Measurements from ENCODE around the gene CACNA1S. TPM values are rescaled to one million over a fixed set of nuclear protein-coding genes. Genes with fewer than 3 reads are reported as not detected.

Gene CACNA1S
- total RNA-seq, 4 donors from 2014 or later, result not detected

DNA sequence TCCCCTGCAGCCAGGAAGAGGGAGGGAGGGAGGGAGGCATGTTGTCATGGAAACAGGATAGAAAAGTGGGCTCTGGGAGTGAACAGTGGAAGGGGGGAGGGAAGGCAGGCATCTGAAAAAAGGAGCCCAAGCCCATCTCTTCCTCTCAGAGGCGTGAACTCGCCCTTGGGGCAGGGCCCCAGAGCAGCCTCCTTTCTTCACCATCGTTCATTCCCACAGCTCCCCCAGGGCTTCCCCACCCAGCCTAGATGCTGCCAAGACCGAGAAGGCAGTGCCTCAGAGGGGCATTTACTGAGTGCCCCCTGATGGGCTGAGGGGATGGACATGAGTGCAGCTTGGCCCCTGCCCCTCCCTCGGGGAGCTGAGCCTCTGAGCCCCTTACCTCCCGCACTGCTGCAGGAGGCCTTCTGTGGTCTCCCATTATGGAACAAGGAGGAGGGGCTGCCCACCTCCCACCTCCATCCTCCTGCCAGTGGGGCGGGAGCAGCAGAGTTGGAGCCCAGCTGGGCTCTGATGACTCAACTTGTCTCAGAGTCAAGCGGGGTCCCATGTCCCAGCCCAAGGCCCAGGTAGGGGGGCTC lies 49.6 kb downstream of the CACNA1S start:
- Histone ChIP-seq H3K9me3 (no peaks in the 10 kb centered on the region), H3K27ac (no peak overlapping the region), H3K4me3 (no peak overlapping the region), H3K36me3 (no peaks in the 10 kb centered on the region), H3K4me1 (peaks cover 0 to 22% (median 7%) of the 10 kb centered on the region in 3 donors), H3K27me3 (no peaks in the 10 kb centered on the region)
- WGBS, 2 donors (ENCODE audit: low coverage in 1 of 2), result 66 to 80% methylated on average over 3 to 5 of the region's 8 CpGs
- no peak for TF ChIP-seq CTCF (IDR thresholded peaks at IDR 0.05)
- no peak for TF ChIP-seq POLR2AphosphoS5 (IDR thresholded peaks at IDR 0.05)
- no peak for TF ChIP-seq EP300 (IDR thresholded peaks at IDR 0.05)
- no peak for TF ChIP-seq POLR2A (IDR thresholded peaks at IDR 0.05)
- no peak for ATAC-seq

- WGBS, 2 donors (ENCODE audit: low coverage in 1 of 2), result no CpG with 5 or more reads among the region's 12 CpGs
- H3K27me3 ChIP-seq, result no peaks in the 10 kb centered on the region
- H3K4me3 ChIP-seq, result no peak overlapping the region
- TF ChIP-seq EP300 (IDR thresholded peaks at IDR 0.05), result no peak
- TF ChIP-seq POLR2AphosphoS5 (IDR thresholded peaks at IDR 0.05), result no peak
- TF ChIP-seq POLR2A (IDR thresholded peaks at IDR 0.05), result no peak
- TF ChIP-seq CTCF (IDR thresholded peaks at IDR 0.05), result no peak
- ATAC-seq, result no peak
- no peaks in the 10 kb centered on the region for H3K9me3 ChIP-seq
- no peak overlapping the region for H3K27ac ChIP-seq
- peaks cover 0 to 28% (median 7%) of the 10 kb centered on the region in 3 donors for H3K4me1 ChIP-seq
- no peaks in the 10 kb centered on the region for H3K36me3 ChIP-seq
Measured at GRCh38 chr1:201061886-201062285, 50.3 kb downstream of the CACNA1S start.

DNA sequence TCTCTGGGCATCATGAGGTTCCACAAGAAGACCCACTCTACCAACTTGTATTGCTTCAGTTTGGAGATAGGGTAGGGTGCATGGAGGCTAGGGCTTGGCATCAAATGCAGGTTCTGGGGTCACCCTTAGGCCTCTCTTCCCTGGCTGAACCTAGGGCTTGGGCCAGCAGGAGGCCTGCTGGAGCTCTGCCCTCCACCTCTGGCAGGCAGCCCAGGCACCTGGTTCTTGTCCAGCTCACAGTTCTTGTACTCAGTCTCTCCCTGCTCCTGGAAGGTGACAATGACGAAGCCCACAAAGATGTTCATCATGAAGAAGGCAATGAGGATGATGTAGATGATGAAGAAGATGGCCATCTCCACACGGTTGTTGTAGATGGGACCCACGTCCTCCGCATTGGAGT lies 51.2 kb downstream of the CACNA1S start:
- no peaks in the 10 kb centered on the region for H3K9me3 ChIP-seq
- no peak for ATAC-seq
- WGBS, 2 donors (ENCODE audit: low coverage in 1 of 2), result 74% methylated on average over 3 of the region's 4 CpGs; no CpG with 5 or more reads in 1 of the 2 donors
- no peaks in the 10 kb centered on the region for H3K36me3 ChIP-seq
- H3K27me3 ChIP-seq, result no peaks in the 10 kb centered on the region
- H3K27ac ChIP-seq, result no peak overlapping the region
- no peak for TF ChIP-seq POLR2AphosphoS5 (IDR thresholded peaks at IDR 0.05)
- no peak for TF ChIP-seq POLR2A (IDR thresholded peaks at IDR 0.05)
- no peak for TF ChIP-seq EP300 (IDR thresholded peaks at IDR 0.05)
- TF ChIP-seq CTCF (IDR thresholded peaks at IDR 0.05), result no peak
- no peak overlapping the region for H3K4me3 ChIP-seq
- peaks cover 0 to 36% (median 14%) of the 10 kb centered on the region in 3 donors for H3K4me1 ChIP-seq

DNA sequence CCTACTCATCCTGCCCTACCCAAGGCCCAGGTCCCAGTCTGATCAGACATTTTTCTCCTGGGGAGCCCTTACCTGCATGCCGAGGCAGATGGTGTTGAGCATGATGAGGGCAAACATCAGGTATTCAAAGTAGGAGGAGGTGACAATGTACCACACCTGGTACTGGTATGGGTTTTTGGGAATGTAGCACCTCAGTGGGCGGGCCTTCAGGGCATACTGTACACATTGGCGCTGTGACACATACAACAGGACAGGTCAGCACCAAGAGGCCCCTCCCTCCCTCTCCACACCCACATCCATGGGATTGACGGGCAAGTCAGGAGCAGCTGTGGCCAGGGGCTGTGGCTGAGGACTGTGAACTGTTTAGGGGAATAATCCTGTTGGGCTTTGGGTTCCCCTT lies 51.6 kb downstream of the CACNA1S start:
- no peaks in the 10 kb centered on the region for H3K27me3 ChIP-seq
- no peak overlapping the region for H3K27ac ChIP-seq
- H3K4me1 ChIP-seq, result peaks cover 0 to 41% (median 16%) of the 10 kb centered on the region in 3 donors
- no peak for ATAC-seq
- H3K36me3 ChIP-seq, result no peaks in the 10 kb centered on the region
- 100% methylated on average over 2 to 4 of the region's 4 CpGs for WGBS, 2 donors (ENCODE audit: low coverage in 1 of 2)
- no peak overlapping the region for H3K4me3 ChIP-seq
- no peak for TF ChIP-seq CTCF (IDR thresholded peaks at IDR 0.05)
- TF ChIP-seq POLR2AphosphoS5 (IDR thresholded peaks at IDR 0.05), result no peak
- no peak for TF ChIP-seq EP300 (IDR thresholded peaks at IDR 0.05)
- TF ChIP-seq POLR2A (IDR thresholded peaks at IDR 0.05), result no peak
- H3K9me3 ChIP-seq, result no peaks in the 10 kb centered on the region

DNA sequence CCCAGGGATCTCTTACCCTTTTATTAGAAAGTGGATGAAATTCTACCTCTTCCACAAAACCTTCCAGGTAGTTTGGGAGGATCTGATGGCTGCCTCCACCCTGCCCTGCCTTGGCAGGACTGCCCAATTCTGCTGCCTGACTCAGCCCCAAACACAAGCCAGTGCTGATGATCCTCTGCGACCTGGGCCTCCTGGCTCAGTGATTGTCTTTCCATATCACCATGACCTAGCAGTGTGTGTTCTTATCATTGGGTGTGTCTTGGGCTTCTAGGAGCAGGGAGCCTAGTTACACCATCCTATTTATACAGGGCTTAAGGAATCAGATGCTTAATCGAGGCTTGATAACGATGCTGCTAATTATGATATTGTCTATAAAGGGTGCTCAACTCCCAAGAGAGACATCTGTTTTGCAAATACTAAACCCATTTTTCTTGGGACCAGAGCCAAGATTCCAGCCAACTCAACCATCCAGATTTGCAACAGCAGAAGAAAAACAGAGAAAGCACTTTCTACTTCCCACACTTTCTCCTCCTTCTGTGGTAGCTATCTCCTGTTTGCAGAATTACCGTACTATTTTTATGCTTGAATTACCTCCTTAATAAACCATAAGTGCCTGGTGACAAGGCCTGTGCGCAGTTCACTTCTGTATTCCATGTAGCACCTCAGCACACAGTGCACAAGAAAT lies 52.2 kb downstream of the CACNA1S start:
- H3K4me3 ChIP-seq, result no peak overlapping the region
- H3K27me3 ChIP-seq, result no peaks in the 10 kb centered on the region
- peaks cover 0 to 46% (median 16%) of the 10 kb centered on the region in 3 donors for H3K4me1 ChIP-seq
- ATAC-seq, result no peak
- no peak overlapping the region for H3K27ac ChIP-seq
- no peaks in the 10 kb centered on the region for H3K9me3 ChIP-seq
- no peaks in the 10 kb centered on the region for H3K36me3 ChIP-seq
- 45 to 49% methylated on average over 3 to 5 of the region's 5 CpGs for WGBS, 2 donors (ENCODE audit: low coverage in 1 of 2)
- TF ChIP-seq POLR2AphosphoS5 (IDR thresholded peaks at IDR 0.05) (no peak), CTCF (IDR thresholded peaks at IDR 0.05) (no peak), POLR2A (IDR thresholded peaks at IDR 0.05) (no peak), EP300 (IDR thresholded peaks at IDR 0.05) (no peak)

Data from gastroesophageal sphincter (tissue), 4 donors.